Breast epithelium (tissue), 4 donors: ENCODE results near the gene SYNE2. TPM values are rescaled to one million over a fixed set of nuclear protein-coding genes. Genes with fewer than 3 reads are reported as not detected.

Source experiments
- DNase-seq, 2 donors: peaks; one replicate each; pipeline ENCODE4 v3.0.0-alpha.2; 2019; ENCODE audit warnings: low spot score in 2 of 2
- H3K27ac ChIP-seq, 2 donors: fragments of 200-600 bp; sonication (generic) in 1 of 2; one replicate each; pipeline ENCODE4 v1.5.1; 2016 to 2019; ENCODE audit warnings: mild to moderate bottlenecking in 1 of 2
- H3K27me3 ChIP-seq, 2 donors: fragments of 200-600 bp; sonication (generic) in 1 of 2; one replicate each; pipeline versions ENCODE4 v1.5.1 to v1.6.0; 2017 to 2019; ENCODE audit warnings: control low read depth in 1 of 2, mild to moderate bottlenecking in 1 of 2
- H3K36me3 ChIP-seq: fragments of 200-600 bp; one replicate; pipeline ENCODE4 v1.5.1; 2019
- H3K4me1 ChIP-seq, 2 donors: fragments of 200-600 bp; sonication (generic); one replicate each; pipeline ENCODE4 v1.5.1; 2016 to 2019; ENCODE audit warnings: control low read depth in 1 of 2
- H3K4me3 ChIP-seq, 3 donors: fragments of 200-600 bp; sonication (generic); 1 replicate in 2 of 3; 2 replicates in 1 of 3; pipeline ENCODE4 v1.5.1; 2016 to 2019; ENCODE audit warnings: mild to moderate bottlenecking in 3 of 3, moderate library complexity in 2 of 3
- H3K9me3 ChIP-seq, 2 donors: fragments of 200-600 bp; sonication (generic) in 1 of 2; one replicate each; pipeline ENCODE4 v1.5.1; 2016 to 2019; ENCODE audit warnings: control low read depth in 1 of 2
- POLR2A ChIP-seq: fragments of 450-650 bp; IDR thresholded peaks from one replicate; pipeline ENCODE4 v1.6.1; 2016; ENCODE audit warnings: antibody characterized with exemption, mild to moderate bottlenecking, moderate library complexity
- POLR2AphosphoS5 ChIP-seq, 3 donors: sonication (generic); formaldehyde crosslinking; IDR thresholded peaks; one replicate each; pipeline ENCODE4 v1.6.1; 2017; ENCODE audit warnings: antibody characterized with exemption in 3 of 3
- intact Hi-C: fragments of 100-400 bp; cut with DNase I; formaldehyde crosslinking; loops from one replicate; pipeline ENCODE4 v1.15.1; 2023; ENCODE audit warnings: low total_unique reads
- total RNA-seq, 3 donors: library from RNA; depleted of rRNA; stranded (reverse); fragments of >200 nt; gene quantifications; one replicate each; pipeline ENCODE4 v1.1.0, GENCODE V29; 2016
- TF ChIP-seq, protein P1 (sequence below), 3 donors: fragments of 450-650 bp; IDR thresholded peaks; one replicate each; pipeline ENCODE4 v1.5.1; 2016 to 2017; ENCODE audit warnings: antibody characterized with exemption in 3 of 3, mild to moderate bottlenecking in 3 of 3, moderate library complexity in 3 of 3

The SYNE2 gene
- total RNA-seq, 3 donors from 2014 or later, result 81.4 to 308 (median 303) TPM

- intact Hi-C loops, result no loop called here
- Histone ChIP-seq H3K27me3 (no peaks in the 10 kb centered on the region), H3K27ac (no peak overlapping the region), H3K4me3 (no peak overlapping the region), H3K9me3 (no peaks in the 10 kb centered on the region), H3K4me1 (no peaks in the 10 kb centered on the region), H3K36me3 (no peaks in the 10 kb centered on the region)
- no peak for DNase-seq
- TF ChIP-seq, protein P1, sequence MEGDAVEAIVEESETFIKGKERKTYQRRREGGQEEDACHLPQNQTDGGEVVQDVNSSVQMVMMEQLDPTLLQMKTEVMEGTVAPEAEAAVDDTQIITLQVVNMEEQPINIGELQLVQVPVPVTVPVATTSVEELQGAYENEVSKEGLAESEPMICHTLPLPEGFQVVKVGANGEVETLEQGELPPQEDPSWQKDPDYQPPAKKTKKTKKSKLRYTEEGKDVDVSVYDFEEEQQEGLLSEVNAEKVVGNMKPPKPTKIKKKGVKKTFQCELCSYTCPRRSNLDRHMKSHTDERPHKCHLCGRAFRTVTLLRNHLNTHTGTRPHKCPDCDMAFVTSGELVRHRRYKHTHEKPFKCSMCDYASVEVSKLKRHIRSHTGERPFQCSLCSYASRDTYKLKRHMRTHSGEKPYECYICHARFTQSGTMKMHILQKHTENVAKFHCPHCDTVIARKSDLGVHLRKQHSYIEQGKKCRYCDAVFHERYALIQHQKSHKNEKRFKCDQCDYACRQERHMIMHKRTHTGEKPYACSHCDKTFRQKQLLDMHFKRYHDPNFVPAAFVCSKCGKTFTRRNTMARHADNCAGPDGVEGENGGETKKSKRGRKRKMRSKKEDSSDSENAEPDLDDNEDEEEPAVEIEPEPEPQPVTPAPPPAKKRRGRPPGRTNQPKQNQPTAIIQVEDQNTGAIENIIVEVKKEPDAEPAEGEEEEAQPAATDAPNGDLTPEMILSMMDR (IDR thresholded peaks at IDR 0.05), result no peak
- TF ChIP-seq POLR2AphosphoS5 (IDR thresholded peaks at IDR 0.05), result no peak
- no peak for TF ChIP-seq POLR2A
These were observed 349.2 kb downstream of the SYNE2 start for GRCh38 chr14:64201921-64202545.

DNA sequence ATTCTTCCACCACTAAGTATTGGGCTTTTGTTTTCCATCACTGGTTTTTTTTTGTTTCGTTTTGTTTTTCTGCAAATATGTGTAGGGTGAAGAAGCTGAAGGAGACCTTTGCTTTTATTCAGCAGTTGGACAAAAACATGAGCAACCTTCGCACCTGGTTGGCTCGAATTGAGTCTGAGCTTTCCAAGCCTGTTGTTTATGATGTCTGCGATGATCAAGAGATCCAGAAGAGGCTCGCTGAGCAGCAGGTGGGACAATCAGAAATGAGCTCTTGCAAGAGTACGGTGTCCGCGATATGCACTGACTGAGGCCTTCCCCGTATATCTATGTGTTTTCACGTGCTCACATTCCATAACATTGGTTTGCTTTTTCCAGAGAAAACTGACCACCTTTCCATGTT lies 349.9 kb downstream of the SYNE2 start:
- no peak for DNase-seq
- Histone ChIP-seq H3K27ac (no peak overlapping the region), H3K27me3 (no peaks in the 10 kb centered on the region), H3K4me3 (no peak overlapping the region), H3K36me3 (no peaks in the 10 kb centered on the region), H3K4me1 (no peaks in the 10 kb centered on the region), H3K9me3 (no peaks in the 10 kb centered on the region)
- TF ChIP-seq, protein P1 (IDR thresholded peaks at IDR 0.05), result no peak
- TF ChIP-seq POLR2AphosphoS5 (IDR thresholded peaks at IDR 0.05), result no peak
- TF ChIP-seq POLR2A, result no peak
- intact Hi-C loops, result no loop called here

- H3K4me3 ChIP-seq, result no peak overlapping the region
- no peaks in the 10 kb centered on the region for H3K36me3 ChIP-seq
- no peaks in the 10 kb centered on the region for H3K4me1 ChIP-seq
- intact Hi-C loops, result no loop called here
- no peak for DNase-seq
- no peaks in the 10 kb centered on the region for H3K9me3 ChIP-seq
- no peak overlapping the region for H3K27ac ChIP-seq
- H3K27me3 ChIP-seq, result no peaks in the 10 kb centered on the region
- TF ChIP-seq, protein P1 (IDR thresholded peaks at IDR 0.05), result no peak
- TF ChIP-seq POLR2AphosphoS5 (IDR thresholded peaks at IDR 0.05) (no peak), POLR2A (no peak)
These were observed 350.7 kb downstream of the SYNE2 start for GRCh38 chr14:64203366-64204006.

DNA sequence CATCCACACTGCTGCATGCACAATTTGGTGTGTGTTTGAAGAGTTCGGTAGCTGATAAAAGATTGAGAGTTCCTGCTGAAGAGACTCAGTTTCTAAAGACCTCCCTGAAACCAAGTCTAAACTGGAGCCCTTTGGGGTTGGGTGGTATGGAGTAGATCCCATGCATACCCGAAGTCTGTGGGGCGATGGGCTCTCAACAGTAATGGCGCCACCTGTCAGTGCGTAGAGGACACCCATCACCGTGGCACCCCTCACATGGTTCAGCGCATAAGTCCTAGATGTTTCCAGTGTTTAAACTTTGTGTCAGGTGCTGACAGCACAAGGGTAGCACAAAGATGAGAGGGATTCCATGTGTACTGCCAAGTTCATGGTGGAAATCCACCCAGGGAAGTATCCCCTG lies 355.5 kb downstream of the SYNE2 start:
- intact Hi-C loops, result no loop called here
- Histone ChIP-seq H3K36me3 (no peaks in the 10 kb centered on the region), H3K27ac (no peak overlapping the region), H3K4me3 (no peak overlapping the region), H3K4me1 (no peaks in the 10 kb centered on the region), H3K27me3 (no peaks in the 10 kb centered on the region), H3K9me3 (no peaks in the 10 kb centered on the region)
- DNase-seq, result no peak
- TF ChIP-seq, protein P1 (IDR thresholded peaks at IDR 0.05), result no peak
- TF ChIP-seq POLR2A, result no peak
- TF ChIP-seq POLR2AphosphoS5 (IDR thresholded peaks at IDR 0.05), result no peak

DNA sequence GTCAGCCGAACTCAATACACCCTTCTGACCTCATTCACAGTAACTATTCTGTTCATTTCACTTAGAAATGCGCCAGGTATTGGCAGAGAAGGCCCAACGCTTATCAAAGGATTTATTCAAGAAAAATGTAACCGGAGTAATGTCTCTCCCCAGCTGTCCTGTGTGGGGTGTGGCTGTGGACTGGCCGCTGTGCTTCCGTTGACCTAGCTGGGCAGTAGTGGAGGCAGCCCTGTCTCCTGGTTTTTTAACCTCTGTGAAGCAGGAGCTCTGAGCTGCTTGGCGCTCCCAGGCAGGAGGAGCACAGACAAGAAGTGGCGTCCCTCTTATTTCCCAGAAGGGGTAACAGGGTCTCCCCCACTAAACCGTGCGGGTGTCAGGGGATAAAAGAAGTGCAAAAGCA lies 356.2 kb downstream of the SYNE2 start:
- H3K27me3 ChIP-seq, result no peaks in the 10 kb centered on the region
- no peak for DNase-seq
- H3K27ac ChIP-seq, result no peak overlapping the region
- no peaks in the 10 kb centered on the region for H3K9me3 ChIP-seq
- TF ChIP-seq, protein P1 (IDR thresholded peaks at IDR 0.05), result no peak
- no peak for TF ChIP-seq POLR2A
- no peak for TF ChIP-seq POLR2AphosphoS5 (IDR thresholded peaks at IDR 0.05)
- intact Hi-C loops, result no loop called here
- no peaks in the 10 kb centered on the region for H3K36me3 ChIP-seq
- H3K4me1 ChIP-seq, result no peaks in the 10 kb centered on the region
- no peak overlapping the region for H3K4me3 ChIP-seq
